NCI-H82 (cell line): ENCODE measurements around the gene ZNF133.
"Not testable (repeated sequence)": the region's sequence is repeated elsewhere in the genome, so short reads cannot be mapped to it uniquely, and the experiment has no call there.

ENCODE experiments used
- DNase-seq: peaks from one replicate; lab custom pipeline; 2025; lab: John Stamatoyannopoulos, UW

Gene ZNF133

DNA sequence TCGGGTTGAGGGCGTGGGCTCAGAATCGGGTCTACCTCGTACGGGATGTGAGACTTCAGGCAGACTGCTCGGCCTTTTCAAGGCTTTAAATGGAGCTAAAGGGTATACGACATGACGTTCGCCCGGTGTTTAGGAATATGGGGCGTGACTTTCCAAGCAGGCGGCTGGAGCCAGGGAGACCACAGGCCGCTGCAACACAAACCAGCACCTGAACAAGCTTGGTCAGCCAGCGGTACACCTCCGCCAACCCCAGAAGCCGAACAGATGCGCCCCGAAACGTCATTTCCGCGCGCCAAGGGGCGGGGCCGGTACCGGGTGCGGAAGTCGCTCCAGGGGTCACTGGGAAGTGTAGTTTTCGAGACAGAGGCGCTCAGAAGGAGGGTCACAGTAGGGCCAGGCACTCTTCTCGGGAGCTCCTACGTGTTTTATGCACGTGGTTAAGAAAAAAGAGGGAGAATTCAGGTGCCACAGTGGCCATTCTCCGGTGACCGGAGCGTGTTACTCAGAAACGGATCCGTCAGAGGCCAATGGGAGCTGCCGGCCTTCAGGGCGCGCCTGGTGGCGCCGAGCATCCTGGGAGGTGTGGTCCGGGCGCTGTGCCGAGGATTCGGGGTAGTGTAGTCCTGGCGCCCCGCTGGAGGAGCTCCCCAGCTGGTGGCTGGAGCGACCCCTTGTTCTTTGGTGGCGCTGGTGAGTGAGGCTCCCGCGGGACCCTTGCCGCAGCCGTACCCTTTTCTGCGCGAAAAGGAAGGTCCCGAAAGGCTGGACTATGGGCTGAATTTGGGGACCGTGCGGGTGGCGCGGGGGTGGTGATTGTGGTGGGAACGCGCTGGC, at the start of gene ZNF133:
Gene ZNF133 (plus strand): TSS at position 613 of the 834 bp plus-strand sequence. CDS start 17,160 bp downstream, outside the sequence.
- peak; percentile 95 for DNase-seq

DNA sequence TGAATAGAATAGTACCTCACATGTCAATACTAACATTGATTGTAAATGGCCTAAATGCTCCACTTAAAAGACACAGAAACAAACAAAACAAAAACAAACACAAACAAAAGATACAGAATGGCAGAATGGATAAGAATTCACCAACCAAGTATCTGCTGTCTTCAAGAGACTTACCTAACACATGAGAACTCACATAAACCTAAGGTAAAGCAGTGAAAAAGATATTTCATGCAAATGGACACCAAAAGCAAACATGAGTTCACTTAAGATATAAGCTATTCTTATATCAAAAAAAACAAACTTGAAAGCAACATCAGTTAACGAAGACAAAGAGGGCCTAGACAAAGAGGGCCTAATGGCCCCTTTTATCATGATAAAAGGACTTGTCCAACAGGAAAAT, 47.3 kb upstream of the ZNF133 start:
- no peak for DNase-seq

DNA sequence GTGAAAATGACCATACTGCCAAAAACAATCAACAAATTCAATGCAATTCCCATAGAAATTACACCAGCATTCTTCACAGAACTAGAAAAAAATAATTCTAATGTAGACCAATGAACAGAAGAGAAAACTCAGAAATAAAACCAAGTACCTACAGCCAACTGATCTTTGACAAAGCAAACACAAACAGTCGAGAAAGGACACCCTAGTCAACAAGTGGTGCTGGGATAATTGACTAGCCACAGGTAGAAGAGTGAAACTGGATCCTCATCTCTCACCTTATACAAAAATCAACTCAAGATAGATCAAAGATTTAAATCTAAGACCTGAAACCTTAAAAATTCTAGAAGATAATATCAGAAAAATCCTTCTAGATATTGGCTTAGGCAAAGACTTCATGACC, 44.5 kb upstream of the ZNF133 start:
- no peak for DNase-seq

DNA sequence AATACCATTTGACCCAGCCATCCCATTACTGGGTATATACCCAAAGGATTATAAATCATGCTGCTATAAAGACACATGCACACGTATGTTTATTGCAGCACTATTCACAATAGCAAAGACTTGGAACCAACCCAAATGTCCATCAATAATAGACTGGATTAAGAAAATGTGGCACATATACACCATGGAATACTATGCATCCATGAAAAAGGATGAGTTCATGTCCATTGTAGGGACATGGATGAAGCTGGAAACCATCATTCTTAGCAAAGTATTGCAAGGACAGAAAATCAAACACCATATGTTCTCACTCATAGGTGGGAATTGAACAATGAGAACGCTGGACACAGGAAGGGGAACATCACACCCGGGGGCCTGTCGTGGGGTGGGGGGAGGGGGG, 39.8 kb upstream of the ZNF133 start:
- not testable (repeated sequence) for DNase-seq

DNA sequence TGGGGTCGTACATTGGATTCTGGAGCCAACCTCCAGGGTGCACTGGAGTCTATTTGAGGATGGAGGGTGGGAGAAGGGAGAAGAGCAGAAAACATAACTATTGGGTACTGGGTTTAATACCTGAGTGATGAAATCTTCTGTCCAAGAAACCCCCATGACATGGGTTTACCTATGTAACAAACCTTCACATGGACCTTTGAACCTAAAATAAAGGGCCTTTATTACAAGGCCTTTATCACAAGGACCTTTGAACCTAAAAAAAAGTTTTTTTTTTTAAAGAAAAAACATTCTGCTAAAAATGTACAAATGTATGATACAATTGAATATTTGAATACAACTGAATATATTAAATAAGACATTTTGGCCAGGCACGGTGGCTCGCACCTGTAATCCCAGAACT, 38.1 kb upstream of the ZNF133 start:
- no peak for DNase-seq

DNA sequence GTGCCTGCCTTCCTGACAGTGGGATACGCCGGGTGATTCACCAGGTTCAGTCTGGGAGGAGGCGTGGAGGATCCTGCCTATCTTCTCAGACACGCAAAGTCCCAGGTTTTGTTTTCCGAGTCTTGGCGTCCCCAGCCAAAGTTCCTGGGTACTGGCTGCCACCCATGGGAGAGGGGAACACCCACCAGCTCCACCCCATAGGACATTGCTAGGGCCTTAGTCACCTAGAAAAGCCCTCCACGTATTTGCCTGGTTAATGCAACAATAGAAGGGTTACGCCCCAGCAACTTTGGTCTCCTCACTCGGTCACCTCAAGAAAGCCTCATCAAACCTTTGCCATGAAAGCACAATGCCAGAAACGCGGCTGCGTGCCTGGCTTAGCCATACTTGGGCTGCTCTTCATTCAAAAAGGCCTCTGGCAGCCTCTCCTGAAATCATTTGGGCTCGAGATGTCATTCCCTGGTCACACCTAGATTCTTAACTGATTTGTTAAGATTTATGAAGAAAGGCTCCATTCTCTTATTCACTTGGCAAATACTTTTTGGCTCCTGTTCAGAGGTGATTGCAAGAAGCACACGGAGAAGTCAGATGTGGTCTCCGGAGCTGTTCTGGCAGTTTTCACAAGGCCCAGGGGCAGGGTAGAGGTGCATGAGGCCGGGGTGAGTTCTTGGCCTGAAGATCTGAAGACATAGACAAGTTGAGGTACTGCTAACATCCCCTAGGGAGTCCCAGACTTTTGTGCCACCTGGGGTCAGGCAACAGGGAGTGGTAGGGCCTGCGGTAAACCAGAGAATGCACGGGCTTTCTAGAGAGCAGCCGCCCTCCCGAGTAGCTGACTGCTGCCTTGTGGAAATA, 35.5 kb upstream of the ZNF133 start:
- DNase-seq = no peak

DNA sequence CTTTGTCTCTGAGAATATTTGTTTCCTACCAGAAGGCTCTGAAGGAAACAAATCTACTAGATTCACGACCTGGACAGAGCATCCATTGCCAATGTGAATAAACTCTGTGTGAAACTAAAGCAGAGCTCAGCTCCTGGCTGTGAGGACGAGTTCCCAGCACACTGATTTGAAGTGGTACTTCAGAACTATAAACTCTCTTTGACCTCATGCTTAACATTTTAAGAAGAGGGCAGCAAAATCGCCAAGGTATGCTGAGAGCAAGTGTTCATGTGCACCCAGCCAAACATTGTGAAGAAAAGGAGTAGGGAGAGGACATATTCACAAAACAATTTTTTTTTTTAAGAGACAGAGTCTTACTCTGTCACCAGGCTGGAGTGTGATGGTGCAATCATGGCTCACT, 33.7 kb upstream of the ZNF133 start:
- DNase-seq = no peak

DNA sequence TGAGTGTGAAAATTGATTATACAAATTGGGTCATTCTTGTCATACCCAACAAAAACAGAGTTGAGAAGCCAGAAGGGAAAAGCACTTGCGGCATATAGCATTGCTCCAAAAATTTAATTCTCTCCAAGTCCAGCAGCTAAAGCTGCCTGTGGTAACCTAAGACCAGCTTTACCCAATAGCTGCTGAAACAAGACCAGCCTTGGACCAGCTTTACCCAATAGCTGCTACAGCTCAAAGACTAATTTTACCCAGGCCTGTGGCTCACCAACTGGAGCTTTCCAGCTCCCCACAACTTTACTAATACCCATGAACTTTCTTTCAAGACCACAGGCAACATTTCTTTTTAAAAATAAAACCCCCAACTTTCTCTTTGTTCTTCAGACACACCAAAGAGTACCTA, 32.8 kb upstream of the ZNF133 start:
- no peak for DNase-seq

DNA sequence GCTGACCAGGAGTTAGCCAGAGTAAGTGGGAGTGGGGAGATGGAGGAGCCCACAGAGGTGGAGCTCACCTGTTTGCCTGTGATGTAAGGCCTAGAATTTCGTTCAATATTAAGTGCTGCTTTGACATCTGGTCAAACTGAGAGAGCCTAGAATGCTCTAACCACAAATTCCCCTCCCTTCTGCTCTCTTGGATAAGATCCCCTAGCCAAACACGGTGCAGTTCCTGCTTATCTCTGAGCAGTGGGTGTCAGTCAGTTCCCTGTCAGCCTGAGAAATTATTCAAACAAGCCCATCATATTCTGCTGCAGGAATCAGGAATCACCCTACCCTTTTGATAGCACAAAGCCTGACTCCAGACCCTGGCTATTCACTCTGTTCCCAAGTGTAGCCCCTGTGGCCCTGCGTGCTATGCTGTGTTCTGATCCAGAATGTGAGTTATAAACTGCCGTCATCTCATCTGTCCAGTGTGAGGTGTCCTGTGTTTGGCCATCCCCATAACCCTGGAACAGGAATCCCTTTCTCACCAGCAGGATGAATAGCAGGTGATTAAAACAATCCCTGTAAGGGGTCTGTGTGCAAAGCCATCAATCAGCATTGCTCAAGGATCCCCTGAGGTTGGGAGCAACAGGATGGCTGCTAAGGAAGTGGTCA, 31.8 kb upstream of the ZNF133 start:
- no peak for DNase-seq

DNA sequence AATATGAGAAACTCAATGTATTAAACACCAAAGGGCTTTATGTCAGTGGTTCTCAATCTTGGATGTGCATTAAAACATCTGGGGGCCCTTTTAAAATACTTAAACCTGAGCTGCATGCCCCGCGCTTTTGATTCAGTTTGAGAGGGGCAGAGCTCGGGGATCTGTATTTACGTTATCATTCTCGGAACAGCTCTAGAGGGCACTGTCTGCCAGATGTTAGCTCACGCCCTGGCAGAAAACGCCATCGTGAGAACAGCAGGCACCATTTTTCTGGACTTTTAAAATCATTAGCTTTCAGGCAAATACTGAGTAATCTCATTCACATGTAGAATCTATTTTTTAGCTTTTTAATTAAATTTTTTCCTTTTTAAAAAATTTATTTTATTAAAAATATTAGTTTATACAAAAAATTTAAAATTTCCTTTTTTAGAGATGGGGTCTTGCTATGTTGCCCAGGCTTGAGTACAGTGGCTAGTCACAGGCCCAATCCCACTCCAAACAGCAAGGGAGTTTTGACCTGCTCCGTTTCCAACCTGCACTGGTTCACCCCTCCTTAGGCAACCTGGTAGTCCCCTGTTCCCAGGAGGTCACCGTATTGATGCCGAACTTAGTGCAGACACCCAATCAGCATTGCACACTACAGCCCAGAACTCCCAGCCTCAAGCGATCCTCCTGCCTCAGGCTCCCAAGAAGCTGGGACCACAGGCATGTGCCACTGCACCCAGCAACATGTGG, 30.0 kb upstream of the ZNF133 start:
- peak; percentile 21 for DNase-seq

DNA sequence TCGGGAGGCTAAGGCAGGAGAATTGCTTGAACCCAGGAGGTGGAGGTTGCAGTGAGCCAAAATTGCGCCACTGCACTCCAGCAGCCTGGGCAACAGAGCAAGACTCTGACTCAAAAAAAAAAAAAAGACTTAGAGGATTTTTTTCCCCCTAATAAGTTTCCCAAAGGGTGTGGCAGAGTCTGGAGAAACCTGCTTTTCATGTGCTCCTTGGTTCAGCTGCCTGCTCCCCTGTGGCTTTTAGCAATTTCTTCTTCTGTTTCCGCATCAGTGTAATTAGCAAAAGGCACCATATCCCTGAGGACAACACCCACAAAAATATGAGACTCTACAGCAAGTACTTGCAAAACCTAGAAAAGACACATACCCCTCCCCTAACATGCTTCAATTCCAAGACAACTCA, 28.6 kb upstream of the ZNF133 start:
- no peak for DNase-seq

DNA sequence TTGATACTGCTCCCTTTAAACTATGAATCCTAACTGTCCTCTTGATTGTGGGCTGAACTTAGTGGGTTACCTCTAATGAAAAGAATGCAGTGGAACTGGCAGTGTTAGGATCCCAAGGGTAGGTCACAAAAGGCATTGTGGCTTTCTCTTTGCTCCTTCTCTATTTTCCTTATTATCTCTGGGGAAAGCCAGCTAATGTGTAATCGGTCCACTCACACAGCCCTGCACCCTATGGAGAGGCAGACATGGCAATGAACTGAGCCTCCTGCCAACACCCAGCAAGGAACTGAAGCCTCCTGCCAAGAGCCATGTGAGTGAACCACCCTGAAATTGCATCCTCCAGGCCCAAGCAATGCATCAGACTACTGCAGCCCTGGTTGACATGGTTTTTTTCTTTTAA, 24.6 kb upstream of the ZNF133 start:
- DNase-seq = no peak

DNA sequence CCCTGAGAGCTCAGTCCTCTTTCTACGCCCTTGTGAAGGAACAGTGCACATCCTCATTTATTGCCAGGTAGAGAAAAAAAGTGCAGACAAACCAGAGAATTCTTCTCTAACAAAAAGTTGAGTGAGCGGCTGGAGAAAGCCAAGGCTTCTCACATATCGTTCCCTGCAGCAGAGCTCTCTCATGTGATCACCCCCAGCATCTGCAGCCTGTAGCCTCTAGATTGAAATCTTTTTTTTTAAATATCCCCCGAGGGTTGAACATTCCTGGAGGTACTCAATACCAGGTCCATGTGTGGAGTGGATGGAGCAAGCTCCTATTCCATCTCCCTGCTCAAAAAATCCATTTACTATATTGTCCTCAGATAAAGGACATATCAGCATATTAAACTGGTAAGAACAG, 22.9 kb upstream of the ZNF133 start:
- no peak for DNase-seq

DNA sequence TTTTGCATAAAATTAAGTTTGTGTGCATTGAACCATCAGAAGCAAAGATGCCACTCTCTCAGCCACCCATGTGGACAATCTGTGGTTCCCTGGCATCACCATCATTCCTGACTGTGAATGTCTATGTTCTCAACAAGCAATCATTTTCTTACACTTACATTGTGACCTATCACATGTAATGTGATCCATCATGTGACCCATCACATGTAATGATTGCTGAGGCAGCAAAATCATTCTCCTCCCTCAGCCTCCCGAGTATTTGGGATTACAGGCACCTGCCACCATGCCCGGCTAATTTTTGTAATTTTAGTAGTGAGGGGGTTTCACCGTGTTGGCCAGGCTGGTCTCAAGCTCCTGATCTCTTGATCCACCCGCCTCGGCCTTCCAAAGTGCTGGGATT, 22.0 kb upstream of the ZNF133 start:
- no peak for DNase-seq

DNA sequence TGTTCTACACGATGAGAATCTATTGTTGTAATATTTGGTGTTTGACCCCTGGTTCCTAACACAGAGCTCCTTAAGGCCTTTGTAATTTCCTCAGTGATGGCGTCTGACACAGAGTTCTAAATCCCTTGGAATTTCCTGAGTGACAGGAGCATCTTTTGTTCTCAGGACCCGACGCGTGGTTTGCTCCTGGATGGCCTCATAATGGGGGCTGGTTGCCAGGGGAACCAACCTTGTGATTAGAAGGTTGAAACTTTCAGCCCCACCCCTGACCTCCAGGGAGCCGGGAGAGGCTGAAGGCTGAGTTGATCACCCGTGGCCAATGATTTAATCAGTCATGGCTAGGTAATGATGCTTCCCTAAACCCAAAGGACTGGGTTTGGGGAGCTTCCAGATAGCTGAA, 20.5 kb upstream of the ZNF133 start:
- no peak for DNase-seq

DNA sequence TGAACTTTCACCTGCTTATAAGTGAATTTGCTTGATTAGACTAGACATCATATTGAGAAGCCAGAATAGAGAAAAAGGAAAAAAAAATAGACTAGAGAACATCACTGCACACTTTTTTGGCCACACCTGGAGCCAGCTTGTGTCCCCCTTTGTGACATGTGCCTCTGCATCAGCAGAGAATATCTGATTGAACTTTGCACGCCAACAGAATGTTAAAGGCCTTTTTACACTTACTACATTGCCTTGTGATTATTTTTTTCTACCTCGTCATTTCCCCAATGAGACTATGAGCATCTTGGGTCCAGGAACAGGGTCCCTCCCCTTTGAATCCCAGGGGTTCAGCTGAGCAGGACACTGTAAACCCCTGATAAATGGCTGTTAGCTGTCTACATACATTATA, 17.2 kb upstream of the ZNF133 start:
- DNase-seq = no peak

DNA sequence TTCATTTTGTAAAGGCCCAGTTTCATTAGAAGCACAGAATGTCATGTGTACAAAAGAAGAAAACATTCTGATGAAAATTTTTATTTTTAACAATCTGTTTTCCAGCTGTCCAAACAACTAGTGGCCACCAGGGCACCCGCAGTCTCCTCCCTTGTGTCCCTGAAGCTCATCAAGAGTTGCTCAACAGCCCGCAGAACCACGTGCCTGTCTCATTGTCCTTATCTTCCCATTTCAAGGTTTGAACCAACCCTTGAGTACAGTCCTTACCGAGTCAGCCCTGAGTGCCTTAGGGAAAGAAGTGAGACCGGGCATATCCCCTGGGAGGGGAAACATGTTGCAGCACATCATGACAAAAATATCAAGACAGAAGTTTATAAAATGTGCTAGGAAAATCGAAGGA, 15.9 kb upstream of the ZNF133 start:
- peak; percentile 9 for DNase-seq

DNA sequence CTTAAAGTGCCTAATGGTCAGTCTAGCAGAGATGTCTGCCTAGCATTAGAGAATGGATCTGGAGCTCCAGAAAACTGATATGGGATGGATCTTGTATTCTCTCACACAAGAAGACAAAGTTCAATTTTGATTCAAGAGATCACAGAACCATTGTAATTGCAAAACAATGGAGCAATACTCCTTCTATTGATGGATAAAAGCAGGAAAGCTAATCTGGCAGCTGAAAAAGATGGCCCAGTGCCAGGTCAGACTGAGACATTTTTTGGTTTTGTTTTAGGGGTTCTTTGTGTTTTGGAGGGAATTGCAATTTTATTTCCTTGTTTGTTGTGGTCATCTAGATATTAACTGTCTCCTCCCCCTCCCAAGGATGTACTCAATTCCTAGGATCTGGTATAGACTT, 14.6 kb upstream of the ZNF133 start:
- DNase-seq = no peak

DNA sequence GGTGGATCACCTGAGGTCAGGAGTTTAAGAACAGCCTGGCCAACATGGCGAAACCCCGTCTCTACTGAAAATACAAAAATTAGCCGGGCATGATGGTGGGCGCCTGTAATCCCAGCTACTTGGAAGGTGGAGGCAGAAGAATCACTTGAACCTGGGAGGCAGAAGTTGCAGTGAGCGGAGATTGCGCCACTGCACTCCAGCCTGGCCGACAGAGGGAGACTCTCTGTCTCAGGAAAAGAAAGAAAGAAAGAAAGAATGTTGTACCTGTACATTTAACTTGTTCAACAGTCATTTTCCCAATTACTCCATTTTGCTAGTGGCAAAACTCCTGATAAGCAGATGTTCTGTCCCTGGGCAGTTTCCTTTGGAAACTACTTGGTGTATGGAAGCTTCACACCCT, 12.4 kb upstream of the ZNF133 start:
- not testable (repeated sequence) for DNase-seq

DNA sequence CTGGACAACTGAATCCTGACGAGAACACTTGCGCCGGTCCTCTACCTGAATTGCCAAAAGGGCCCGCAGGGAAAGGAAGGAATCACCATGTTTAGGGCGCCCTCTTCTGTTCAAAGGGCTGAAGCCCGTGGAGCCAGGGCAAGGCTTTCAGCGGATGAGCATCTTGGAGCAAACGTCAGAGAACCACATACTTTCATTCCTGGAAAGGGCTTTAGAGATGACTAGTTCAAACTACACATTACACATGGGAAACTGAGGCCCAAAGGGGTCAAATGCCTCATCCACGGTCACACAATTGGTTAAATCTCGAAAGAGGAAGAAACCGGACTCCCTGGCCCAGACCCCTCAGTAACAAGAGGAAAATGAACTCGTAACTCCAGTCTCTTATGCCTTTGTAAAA, 11.5 kb upstream of the ZNF133 start:
- DNase-seq = peak; percentile 85

DNA sequence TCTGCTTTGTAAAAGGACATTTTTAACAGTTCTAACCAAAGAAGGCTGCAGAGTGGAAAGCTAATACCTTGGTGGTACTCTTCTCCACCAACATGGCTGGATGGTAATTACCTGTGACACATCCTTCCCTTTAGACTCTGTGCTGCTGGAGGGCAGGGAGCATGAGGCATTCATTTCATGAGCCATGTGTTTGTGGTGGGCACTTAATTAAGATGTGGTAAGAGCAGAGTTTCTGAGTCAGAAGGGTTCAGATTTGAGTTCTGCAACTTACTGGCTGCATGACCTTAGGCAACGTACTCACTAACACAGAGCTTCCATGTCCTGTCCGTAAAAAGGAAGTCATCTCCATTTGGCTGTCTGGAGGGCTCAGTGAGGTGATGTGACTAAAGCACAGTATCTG, 9.1 kb upstream of the ZNF133 start:
- DNase-seq = no peak
